Globus pallidus (tissue), 1 donor: ENCODE measurements around the gene C7.
"Not testable (repeated sequence)": the region's sequence is repeated elsewhere in the genome, so short reads cannot be mapped to it uniquely, and the experiment has no call there.

Source experiments
- DNase-seq: peaks from one replicate; pipeline ENCODE4 v3.0.0-alpha.2; 2015; ENCODE audit warnings: low spot score

C7 gene

DNA sequence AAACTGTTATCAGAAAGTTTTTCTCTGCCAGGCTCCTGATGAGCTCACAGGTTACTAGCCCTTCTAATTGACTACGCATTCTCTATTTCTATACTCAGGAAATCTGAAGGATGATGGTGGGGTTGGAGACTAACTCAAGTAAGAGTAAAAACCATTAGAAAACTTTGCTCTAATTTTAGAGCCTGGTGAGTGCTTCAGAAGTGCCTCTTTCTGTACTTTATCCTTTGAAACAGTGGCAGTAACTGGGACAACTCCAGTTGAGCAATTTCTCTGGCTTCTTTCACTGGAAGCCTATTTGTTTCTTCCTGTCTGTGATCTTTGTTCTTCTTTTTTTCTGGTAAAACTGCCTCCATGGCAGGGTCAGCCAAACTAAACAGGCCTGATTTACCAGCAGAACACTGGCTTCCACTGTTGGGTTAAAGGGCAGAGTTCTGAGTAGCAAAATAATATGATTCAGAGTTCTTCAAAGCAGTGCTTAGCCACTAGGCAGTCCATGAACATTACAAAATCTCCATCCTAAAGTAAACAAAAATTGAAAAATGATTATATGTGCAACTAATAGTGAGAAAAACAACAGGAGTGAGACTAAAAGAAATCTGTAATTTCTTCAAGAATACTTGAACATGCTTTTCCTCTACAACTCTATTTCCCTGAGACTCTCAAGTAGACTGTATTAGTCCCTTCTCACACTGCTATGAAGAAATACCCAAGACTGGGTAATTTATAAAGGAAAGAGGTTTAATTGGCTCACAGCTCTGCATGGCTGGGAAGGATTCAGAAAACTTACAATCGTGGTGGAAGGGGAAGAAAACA lies 82.1 kb downstream of the C7 start:
- DNase-seq: peak; percentile 42

- no peak for DNase-seq
Observed at GRCh38 chr5:40991981-40992559, 82.8 kb downstream of the C7 start.

DNA sequence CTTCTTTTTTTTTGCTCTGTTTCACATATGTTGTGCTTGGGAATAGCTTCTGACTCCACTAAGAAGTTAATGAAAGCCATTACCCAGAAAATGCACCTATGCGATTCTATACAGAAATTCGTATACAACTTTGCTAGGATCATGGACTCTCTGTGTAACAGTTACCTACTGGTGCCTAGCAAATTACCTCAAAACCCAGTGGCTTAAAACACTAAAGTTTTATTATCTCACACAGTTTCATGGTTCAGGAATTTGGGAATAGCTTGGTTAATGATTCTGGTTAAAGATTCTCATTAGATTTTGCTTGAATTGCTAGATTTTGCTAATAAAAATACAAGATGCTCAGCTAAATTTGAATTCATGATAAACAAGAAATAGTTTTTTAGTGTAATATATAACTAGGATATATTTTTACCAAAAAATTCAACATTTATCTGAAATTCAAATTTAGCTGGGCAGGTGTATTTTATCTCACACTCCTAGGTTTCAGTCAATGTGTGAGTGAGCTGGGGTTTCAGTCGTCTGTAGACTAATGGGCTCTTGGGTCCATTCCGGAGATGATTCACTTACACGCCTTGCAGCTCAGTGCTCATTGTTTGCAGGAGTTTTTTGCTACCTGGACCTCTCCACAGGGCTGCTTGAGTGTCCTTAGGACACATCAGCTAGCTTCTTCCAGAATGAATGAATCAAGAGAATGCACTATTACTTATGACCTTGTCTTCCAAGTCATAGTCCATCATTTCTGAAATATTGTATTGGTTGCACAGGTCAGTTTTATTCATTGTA lies 86.7 kb downstream of the C7 start:
- DNase-seq: no peak

GRCh38 chr5:40999142-40999541 lies 89.8 kb downstream of the C7 start:
- DNase-seq: no peak

DNA sequence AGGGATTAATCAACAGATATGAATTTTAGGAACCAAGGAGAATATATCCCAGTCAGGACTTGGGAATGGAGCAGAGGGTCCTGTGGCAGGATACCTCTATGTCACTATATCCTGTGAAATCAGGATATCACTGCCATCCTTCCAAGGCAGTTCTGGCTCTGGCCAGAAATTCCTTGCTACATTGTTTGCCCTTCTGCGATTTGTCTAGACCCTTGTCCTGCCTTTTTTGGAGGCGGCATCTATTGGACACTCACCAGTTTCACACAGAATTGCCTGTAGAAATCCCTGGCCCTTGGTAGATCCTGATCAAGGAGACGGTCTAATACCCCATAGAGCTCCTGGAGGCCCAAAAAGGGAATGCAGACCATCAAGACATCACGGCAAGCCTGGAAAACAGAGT lies 90.7 kb downstream of the C7 start:
- DNase-seq: no peak

- no peak for DNase-seq
Observed at GRCh38 chr5:41003670-41004376, 94.5 kb downstream of the C7 start.

DNA sequence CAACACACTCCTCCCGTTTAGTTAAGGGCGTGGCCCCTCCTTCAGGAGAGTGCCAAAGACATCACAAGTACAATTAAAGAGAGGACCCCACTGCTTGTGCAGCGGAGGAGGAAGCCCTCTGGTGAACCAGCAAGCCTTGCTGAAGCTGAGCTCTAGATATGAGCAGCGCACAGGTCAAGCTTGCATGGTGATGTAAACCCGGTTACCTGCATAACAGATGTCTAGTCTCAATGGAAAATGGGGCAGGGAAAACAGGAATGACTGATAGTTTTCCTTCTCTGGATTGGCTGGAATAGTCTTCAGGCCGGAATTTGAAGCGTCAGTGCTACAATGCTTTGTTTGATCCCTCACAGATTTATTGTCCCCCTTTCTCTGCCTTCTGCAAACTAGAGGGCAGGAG lies 95.6 kb downstream of the C7 start:
- DNase-seq: no peak

DNA sequence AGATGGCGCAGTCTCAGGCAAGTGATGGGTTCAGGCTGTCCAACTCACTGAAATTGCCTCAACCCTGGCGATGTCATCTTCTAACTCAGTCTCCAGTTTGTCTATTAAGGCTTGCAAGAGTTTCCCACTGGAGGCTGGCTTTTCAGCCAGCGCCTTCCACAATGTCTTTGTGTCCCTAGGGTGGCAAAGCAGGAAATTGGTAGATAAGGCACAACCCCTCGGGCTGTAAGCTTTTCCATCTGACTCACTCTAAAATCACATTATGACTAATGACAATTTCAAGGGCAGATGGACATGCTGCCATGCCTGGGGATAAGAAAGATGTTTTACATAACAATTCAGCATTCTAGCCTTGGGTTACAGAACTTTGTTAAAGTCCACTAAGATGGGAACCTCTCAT lies 99.9 kb downstream of the C7 start:
- no peak for DNase-seq

GRCh38 chr5:41010572-41010971 lies 101.3 kb downstream of the C7 start:
- DNase-seq: no peak

DNA sequence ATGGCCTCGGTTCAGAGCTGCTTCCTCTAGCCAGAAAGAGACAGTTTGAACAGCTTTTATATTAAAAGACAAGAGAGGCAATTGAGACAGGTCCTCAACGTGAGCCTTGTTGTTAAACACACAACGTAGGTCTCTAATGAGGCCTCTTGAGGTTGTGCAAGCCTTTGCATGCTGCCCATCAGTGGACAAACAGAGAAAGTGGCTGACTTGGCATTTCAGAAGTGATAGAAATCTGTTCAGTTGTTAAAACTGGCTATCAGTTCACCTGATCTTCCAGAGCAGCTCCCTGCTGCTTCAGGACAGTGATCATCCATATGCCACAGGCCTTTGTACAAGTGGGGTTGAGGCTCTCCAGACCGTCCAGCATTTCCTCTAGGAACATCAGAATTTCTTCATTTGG lies 103.0 kb downstream of the C7 start:
- no peak for DNase-seq

GRCh38 chr5:41022600-41022999 lies 113.3 kb downstream of the C7 start:
- DNase-seq: not testable (repeated sequence)
